Peyer's patch (tissue), 4 donors: ENCODE measurements around the gene CALN1. TPM values are rescaled to one million over a fixed set of nuclear protein-coding genes. Genes with fewer than 3 reads are reported as not detected.
"Not testable (repeated sequence)": the region's sequence is repeated elsewhere in the genome, so short reads cannot be mapped to it uniquely, and the experiment has no call there.

ENCODE experiments used
- DNase-seq, 3 donors: peaks; one replicate each; pipeline ENCODE4 v3.0.0-alpha.2; 2017 to 2019
- H3K27ac ChIP-seq, 4 donors: fragments of 200-600 bp; sonication (generic); one replicate each; pipeline ENCODE4 v1.5.1; 2016 to 2019
- H3K27me3 ChIP-seq, 2 donors: fragments of 200-600 bp; sonication (generic); one replicate each; pipeline ENCODE4 v1.5.1; 2019
- H3K36me3 ChIP-seq, 3 donors: fragments of 200-600 bp; sonication (generic); one replicate each; pipeline ENCODE4 v1.5.1; 2016 to 2019
- H3K4me1 ChIP-seq, 4 donors: fragments of 200-600 bp; sonication (generic); one replicate each; pipeline ENCODE4 v1.5.1; 2016 to 2019
- H3K4me3 ChIP-seq, 4 donors: fragments of 200-600 bp; sonication (generic); 1 replicate in 3 of 4; 2 replicates in 1 of 4; pipeline ENCODE4 v1.5.1; 2016 to 2019; ENCODE audit warnings: mild to moderate bottlenecking in 1 of 4
- H3K9me3 ChIP-seq, 4 donors: fragments of 200-600 bp; sonication (generic); one replicate each; pipeline ENCODE4 v1.5.1; 2016 to 2019; ENCODE audit warnings: mild to moderate bottlenecking in 1 of 4
- CTCF ChIP-seq, 6 experiments: fragments of 450-650 bp in 4 of 6; fragments of 200-600 bp in 2 of 6; sonication (generic) in 1 of 6; IDR thresholded peaks; one replicate each; pipeline ENCODE4 v1.5.1; 2017 to 2019; ENCODE audit warnings: antibody characterized with exemption in 6 of 6, mild to moderate bottlenecking in 3 of 6, moderate library complexity in 1 of 6
- POLR2A ChIP-seq, 2 donors: fragments of 450-650 bp; IDR thresholded peaks; one replicate each; pipeline ENCODE4 v1.5.1; 2017; ENCODE audit warnings: antibody characterized with exemption in 2 of 2, mild to moderate bottlenecking in 2 of 2, moderate library complexity in 2 of 2
- total RNA-seq, 4 donors: library from RNA; depleted of rRNA; stranded (reverse); fragments of >200 nt; gene quantifications; one replicate each; pipeline ENCODE4 v1.1.0, GENCODE V29; 2016

The CALN1 gene
- under 1 TPM in 1 of 4 donors, not detected in 3; 0.13 TPM for total RNA-seq

DNA sequence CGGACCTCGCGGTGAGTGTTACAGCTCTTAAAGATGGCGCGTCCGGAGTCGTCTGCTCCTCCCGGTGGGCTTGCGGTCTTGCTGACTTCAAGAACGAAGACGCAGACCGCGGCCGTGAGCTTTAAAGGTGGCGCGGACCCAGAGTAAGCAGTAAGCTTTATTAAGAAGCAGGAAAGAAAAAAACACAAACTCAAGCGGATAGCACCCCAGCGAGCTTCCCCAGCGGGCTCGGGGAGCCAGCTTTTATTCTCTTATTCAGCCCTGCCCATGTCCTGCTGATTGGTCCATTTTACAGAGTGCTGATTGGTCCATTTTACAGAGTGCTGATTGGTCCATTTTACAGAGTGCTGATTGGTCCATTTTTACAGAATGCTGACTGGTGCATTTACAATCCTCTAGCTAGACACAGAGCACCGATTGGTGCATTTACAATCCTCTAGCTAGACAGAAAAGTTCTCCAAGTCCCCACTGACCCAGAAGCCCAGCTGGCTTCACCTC lies at the start of gene CALN1:
Gene CALN1 (minus strand): TSS at position 218 of the 498 bp plus-strand sequence.
- not testable (repeated sequence) for H3K4me1 ChIP-seq, H3K9me3 ChIP-seq, DNase-seq, H3K36me3 ChIP-seq, H3K4me3 ChIP-seq, H3K27me3 ChIP-seq, H3K27ac ChIP-seq

- Histone ChIP-seq H3K4me3 (no peak overlapping the region), H3K9me3 (no peaks in the 10 kb centered on the region), H3K27me3 (no peaks in the 10 kb centered on the region), H3K27ac (no peak overlapping the region), H3K4me1 (no peaks in the 10 kb centered on the region), H3K36me3 (no peaks in the 10 kb centered on the region)
- no peak for DNase-seq
- TF ChIP-seq POLR2A (IDR thresholded peaks at IDR 0.05) (no peak), CTCF (IDR thresholded peaks at IDR 0.05) (no peak)
Observed at GRCh38 chr7:72453471-72453870, 41.3 kb upstream of the CALN1 start.

GRCh38 chr7:72447465-72448204 lies 35.5 kb upstream of the CALN1 start:
- no peaks in the 10 kb centered on the region for H3K4me1 ChIP-seq
- H3K9me3 ChIP-seq: no peaks in the 10 kb centered on the region
- no peaks in the 10 kb centered on the region for H3K27me3 ChIP-seq
- no peak for DNase-seq
- H3K27ac ChIP-seq: no peak overlapping the region
- H3K36me3 ChIP-seq: no peaks in the 10 kb centered on the region
- TF ChIP-seq CTCF (IDR thresholded peaks at IDR 0.05) (no peak), POLR2A (IDR thresholded peaks at IDR 0.05) (no peak)
- no peak overlapping the region for H3K4me3 ChIP-seq

- H3K4me3 ChIP-seq: no peak overlapping the region
- H3K36me3 ChIP-seq: no peaks in the 10 kb centered on the region
- TF ChIP-seq POLR2A (IDR thresholded peaks at IDR 0.05): no peak
- TF ChIP-seq CTCF (IDR thresholded peaks at IDR 0.05): no peak
- H3K9me3 ChIP-seq: no peaks in the 10 kb centered on the region
- no peak overlapping the region for H3K27ac ChIP-seq
- no peaks in the 10 kb centered on the region for H3K4me1 ChIP-seq
- no peak for DNase-seq
- no peaks in the 10 kb centered on the region for H3K27me3 ChIP-seq
Observed at GRCh38 chr7:72446591-72447462, 34.7 kb upstream of the CALN1 start.

DNA sequence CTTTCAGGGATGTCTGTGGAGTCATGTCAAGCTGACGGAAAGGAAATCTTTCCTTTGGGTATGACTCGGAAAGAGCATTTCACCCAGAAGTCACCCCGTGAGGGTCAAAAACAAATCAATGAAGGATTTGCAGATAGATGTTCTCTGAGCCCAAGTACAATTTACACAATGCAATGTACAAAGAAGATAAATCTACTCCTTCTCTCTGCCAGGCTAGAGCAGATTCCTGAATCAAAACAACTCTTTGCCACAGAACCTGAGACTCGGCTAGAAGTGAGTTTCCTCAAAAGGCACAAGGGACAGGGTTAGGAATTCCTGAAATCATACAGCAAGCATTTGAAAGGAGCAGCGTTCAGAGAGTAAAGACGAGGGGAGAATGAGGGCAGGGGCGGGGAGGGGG lies 34.0 kb upstream of the CALN1 start:
- Histone ChIP-seq H3K9me3 (no peaks in the 10 kb centered on the region), H3K4me3 (no peak overlapping the region), H3K27ac (no peak overlapping the region), H3K36me3 (no peaks in the 10 kb centered on the region), H3K27me3 (no peaks in the 10 kb centered on the region), H3K4me1 (no peaks in the 10 kb centered on the region)
- TF ChIP-seq CTCF (IDR thresholded peaks at IDR 0.05) (no peak), POLR2A (IDR thresholded peaks at IDR 0.05) (no peak)
- DNase-seq: no peak

DNA sequence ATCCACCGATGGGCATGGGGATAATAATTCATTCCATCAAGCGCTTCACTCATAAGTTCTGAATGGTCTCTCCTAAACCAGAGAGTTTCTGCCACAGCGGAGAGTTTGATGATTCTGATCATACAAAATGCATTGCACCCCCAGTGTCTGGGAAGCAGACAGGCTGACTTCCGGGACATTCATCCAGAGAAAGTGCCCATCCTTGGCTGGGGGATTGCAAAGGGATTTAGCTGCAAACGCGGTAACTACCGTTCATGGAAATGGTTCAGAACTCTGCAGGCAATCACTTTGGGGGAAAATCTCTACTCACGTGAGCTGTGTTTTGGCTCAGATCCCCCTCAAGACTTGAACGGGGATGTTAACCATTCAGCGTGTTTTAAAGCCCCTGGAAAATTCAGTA lies 33.4 kb upstream of the CALN1 start:
- Histone ChIP-seq H3K4me3 (no peak overlapping the region), H3K4me1 (no peaks in the 10 kb centered on the region), H3K27ac (no peak overlapping the region), H3K36me3 (no peaks in the 10 kb centered on the region), H3K27me3 (no peaks in the 10 kb centered on the region), H3K9me3 (no peaks in the 10 kb centered on the region)
- no peak for TF ChIP-seq POLR2A (IDR thresholded peaks at IDR 0.05)
- no peak for TF ChIP-seq CTCF (IDR thresholded peaks at IDR 0.05)
- no peak for DNase-seq
